ENCODE results near the gene ITSN2.
"Not testable (repeated sequence)": the region's sequence is repeated elsewhere in the genome, so short reads cannot be mapped to it uniquely, and the experiment has no call there.

The ITSN2 gene

GRCh38 chr2:24365051-24365450, 4.7 kb upstream of the ITSN2 start:
- no peak for DNase-seq (ENCODE audit: low read depth in 1 of 2, low spot score in 1 of 2)

GRCh38 chr2:24363301-24363700, 3.0 kb upstream of the ITSN2 start:
- DNase-seq (ENCODE audit: low read depth in 1 of 2, low spot score in 1 of 2) = no peak

DNA sequence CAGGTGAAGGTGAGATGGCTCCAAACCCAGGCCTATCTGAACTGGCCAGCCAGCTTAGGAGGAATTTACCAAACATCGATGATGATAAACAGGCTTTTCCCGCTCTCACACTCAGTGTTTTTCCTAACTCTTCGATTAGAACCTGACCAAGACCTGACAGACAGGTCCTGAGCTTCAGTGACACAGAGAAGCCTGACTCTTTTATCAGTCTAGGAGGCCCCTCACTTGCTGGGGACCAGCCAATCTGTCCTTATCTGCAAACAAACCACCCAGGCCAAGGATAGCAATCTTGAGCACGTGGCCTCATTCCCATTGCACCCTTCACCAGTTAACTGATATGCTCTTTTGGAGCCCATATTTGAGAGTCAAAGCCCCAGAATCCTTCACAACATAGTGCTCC, 1.9 kb upstream of the ITSN2 start:
- no peak for DNase-seq (ENCODE audit: low read depth in 1 of 2, low spot score in 1 of 2)

GRCh38 chr2:24360963-24361330, 611 bp upstream of the ITSN2 start:
- no peak for DNase-seq (ENCODE audit: low read depth in 1 of 2, low spot score in 1 of 2)

DNA sequence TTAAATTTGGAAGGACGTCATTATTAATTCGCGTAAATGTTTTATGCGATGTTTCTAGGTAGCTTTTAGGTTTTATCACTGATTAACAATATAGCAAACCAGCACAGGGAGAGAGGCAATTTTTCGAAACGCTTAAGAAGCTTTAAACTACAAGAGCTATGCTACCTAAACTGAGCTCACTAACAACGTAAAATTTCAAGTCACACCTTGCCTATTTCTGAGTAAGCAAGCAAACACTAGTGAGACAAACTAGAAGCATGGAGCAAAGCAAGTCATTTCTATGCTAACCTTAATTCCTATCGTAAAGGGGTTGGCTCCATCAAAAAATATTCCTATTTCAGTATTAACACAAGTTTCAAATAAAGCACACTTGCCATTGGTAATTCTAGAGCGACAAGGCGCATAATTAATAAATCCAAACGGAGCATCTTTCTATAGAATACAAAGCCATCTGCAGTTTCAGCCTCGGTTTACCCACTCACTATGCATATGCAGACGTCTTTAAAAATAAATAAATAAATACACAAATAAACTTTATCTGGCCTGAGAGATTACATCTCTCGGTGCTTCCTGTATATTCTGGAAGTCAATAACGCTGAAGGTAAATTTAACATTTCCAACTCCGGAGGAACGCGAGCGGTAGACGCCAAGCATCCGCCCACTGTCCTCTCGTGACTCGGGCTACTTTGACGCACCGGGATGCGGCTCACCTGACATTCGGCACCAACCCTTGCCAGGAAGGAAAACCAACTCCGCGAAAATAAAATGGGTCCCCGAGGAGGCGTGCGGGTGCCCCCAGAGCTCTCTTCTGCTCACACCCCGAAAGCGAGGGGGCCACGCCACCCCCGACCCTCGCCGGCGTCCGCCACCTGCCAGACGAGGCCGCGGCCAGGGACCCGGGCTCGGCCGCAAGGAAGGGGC, 947 bp downstream of the ITSN2 start:
- peak; percentile 17 to 18 for DNase-seq (ENCODE audit: low read depth in 1 of 2, low spot score in 1 of 2)

DNA sequence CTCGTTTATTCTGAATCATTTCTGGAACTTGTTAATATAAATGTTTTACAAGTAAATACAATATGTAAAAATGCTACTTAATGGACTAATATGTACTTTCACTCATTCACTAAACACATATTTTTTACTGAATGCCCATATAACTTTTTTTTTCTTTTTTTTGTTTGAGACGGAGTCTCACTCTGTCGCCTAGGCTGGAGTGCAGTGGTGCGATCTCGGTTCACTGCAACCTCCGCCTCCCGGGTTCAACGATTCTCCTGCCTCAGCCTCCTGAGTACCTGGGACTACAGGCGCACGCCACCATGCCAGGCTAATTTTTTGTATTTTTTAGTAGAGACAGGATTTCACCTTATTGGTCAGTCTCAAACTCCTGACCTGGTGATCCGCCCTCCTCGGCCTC, 2.6 kb downstream of the ITSN2 start:
- not testable (repeated sequence) for DNase-seq (ENCODE audit: low read depth in 1 of 2, low spot score in 1 of 2)

- not testable (repeated sequence) for DNase-seq (ENCODE audit: low read depth in 1 of 2, low spot score in 1 of 2)
Observed at GRCh38 chr2:24357115-24357514, 3.2 kb downstream of the ITSN2 start.

- no peak for DNase-seq (ENCODE audit: low read depth in 1 of 2, low spot score in 1 of 2)
Observed at GRCh38 chr2:24354957-24355356, 5.4 kb downstream of the ITSN2 start.

DNA sequence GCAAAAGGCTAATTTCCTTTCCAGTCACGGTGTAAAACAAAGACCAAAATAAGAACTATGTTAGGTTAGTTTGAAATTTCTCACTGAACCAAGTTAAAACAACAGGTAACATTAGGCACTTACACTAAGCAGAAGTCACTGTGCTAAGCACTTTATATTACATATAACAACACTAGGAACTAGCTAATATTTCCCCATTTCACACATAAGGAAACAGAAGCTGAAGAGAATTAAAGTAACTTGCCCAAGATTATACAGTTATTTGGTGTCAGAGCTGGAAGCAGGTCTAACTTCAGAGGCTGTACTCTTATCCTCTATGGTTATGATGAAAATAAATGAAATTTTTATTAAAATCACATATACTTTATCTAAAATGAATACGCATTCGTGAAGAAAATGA, 5.9 kb downstream of the ITSN2 start:
- no peak for DNase-seq (ENCODE audit: low read depth in 1 of 2, low spot score in 1 of 2)

DNA sequence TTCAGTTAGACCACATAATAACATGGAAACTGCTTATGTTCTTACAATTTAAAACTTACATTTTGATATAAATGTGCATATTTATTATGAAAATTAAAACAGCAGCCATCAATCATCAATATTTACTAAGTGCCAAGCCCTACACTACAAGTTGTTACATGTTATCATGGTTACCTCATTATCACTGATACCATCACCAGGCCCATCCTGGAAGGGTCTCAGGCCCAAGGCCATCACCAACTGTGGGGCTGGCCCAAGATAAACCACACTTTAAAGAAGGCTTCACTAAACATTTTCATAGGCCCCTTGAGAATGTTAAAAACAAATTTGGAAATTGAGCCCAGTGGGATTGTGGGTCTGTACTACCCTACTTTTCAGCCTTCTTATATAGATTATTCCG, 6.4 kb downstream of the ITSN2 start:
- no peak for DNase-seq (ENCODE audit: low read depth in 1 of 2, low spot score in 1 of 2)

DNA sequence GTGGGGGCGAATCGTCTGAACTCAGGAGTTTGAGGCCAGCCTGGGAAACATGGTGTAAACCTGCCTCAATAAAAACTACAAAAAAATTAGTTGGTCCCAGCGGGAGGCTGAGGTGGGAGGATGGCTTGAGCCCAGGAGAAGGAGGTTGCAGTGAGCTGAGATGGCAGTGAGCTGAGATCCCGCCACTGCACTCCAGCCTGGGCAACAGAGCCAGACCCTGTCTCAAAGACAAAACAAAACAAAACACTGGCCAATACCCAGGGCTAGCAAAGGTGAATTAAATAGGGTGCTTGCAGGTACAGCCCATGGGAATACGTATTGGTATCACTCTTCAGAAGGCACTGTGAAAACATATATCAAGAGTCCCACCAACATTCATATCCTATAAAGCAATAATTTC, 7.0 kb downstream of the ITSN2 start:
- DNase-seq (ENCODE audit: low read depth in 1 of 2, low spot score in 1 of 2) = no peak

- DNase-seq (ENCODE audit: low read depth in 1 of 2, low spot score in 1 of 2) = no peak
Observed at GRCh38 chr2:24352664-24353063, 7.7 kb downstream of the ITSN2 start.

DNA sequence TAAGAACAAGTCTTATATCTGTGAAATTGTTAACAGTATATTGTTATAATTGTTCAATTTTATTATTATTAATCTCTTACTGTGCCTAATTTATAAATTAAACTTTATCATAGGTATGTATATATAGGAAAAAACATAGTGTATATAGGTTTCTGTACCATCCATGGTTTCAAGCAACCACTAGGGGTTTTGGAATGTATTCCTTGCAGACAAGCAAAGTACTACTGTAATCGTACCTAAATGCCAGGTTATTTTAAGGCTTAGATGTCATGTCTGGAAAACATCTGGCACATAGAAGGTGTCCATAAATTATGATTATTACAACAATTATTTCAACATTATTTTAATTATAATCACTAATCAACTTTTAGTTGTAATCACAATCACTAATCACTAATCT, 8.4 kb downstream of the ITSN2 start:
- no peak for DNase-seq (ENCODE audit: low read depth in 1 of 2, low spot score in 1 of 2)

GRCh38 chr2:24351627-24351938, 8.8 kb downstream of the ITSN2 start:
- DNase-seq (ENCODE audit: low read depth in 1 of 2, low spot score in 1 of 2) = no peak

DNA sequence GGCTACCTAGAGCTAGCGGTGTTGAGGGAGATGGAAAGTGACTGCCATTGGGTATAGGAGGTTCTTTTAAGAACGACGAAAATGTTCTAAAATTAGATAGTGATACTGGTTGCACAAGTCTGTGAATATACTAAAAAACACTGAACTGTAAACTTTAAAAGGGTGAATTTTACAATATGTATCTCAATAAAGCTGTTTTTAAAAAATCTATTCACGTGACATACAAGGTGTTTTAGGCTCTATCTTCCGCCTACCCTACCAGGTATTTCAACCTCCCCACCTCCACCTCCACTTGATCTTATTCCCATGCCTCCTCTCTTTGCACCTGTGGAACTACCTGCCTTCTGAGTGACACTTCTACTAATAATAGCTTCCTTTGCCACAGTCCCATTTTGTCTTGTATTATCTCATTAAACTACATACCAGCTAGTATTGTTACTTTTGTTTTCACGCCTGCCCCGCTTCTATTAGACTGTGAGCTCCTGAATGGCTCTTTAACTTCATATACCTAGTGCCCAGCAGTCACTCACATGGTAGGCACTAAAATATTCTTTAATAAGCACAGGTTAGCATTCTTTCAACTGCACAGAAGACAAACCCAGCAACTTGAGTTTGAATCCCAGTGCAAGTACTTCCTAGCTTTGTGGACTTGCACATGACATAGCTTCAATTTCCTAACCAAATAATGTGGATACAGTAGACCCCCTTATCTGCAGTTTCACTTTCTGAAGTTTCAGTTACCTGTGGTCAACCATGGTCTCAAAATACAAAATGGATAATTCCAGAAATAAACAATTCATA, 9.3 kb downstream of the ITSN2 start:
- DNase-seq (ENCODE audit: low read depth in 1 of 2, low spot score in 1 of 2) = no peak

DNA sequence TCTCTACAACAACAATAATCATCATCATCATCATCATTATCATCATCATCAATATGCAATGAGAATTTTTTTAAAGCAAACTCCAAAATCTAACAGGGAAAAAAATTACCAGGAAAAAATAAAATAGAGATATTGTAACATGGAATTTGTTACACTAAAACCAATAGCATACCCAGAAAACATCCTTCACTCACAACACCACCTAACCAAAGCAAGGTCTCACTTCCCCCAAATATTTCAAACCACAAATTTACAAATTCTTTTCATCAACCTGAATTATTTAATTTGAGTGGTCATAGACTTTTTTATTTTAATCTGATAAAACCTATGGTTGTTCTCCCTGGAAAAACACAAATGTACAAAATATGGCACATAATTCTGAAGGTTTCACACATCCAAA, 11.2 kb downstream of the ITSN2 start:
- no peak for DNase-seq (ENCODE audit: low read depth in 1 of 2, low spot score in 1 of 2)

DNA sequence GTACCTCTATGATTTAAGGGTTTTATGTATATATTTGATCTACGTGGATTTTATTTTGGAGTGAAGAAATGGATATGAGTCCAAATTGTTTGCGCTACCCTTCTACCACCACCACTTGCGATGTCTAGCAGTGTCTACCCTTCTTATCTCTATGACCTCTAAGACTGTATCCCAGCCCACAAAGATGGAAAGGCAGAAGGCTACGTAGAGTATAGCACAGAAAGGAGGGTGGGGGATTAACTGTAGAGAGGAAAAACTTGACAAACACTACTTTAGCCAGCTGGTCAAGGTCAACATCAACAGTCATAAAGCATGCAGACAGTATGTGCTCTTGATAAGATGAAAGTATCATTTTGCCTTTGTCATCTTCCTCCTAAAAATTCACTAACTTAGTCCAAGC, 14.4 kb downstream of the ITSN2 start:
- no peak for DNase-seq (ENCODE audit: low read depth in 1 of 2, low spot score in 1 of 2)

DNA sequence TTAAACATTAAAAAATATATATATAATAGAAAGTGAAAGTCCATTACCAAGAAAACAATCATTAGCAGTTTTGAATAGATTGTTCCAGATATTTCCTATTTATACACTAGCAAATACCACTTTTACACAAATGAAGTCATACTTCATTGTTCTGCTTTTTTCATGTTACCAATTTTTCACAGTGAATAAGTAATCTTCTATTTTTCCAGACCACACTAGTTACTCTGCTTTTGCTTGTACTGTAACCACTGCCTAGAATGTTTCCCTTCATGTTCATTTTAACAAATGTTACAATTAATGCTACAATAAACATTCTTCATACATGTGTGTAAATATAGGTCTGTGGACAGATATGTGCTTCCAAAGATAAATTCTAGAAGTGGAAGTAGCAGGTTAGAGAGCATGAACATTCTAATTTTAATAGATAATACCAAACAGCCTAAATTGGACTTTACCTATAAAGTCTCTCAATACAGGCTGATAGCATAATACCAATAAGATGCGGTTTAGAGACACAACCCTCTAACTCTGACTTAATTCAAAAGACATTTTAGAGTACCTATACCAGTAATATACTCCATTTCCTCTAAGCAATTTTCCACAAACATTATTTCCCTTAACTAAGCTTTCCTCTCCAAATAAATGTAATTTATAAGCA, 17.0 kb downstream of the ITSN2 start:
- DNase-seq (ENCODE audit: low read depth in 1 of 2, low spot score in 1 of 2) = no peak

GRCh38 chr2:24342110-24342910, 18.0 kb downstream of the ITSN2 start:
- DNase-seq (ENCODE audit: low read depth in 1 of 2, low spot score in 1 of 2) = no peak

- no peak for DNase-seq (ENCODE audit: low read depth in 1 of 2, low spot score in 1 of 2)
Observed at GRCh38 chr2:24339856-24340262, 20.5 kb downstream of the ITSN2 start.

GRCh38 chr2:24339098-24339497, 21.2 kb downstream of the ITSN2 start:
- DNase-seq (ENCODE audit: low read depth in 1 of 2, low spot score in 1 of 2) = not testable (repeated sequence)

Data from activated T-helper 1 cell treated with anti-CD3 and anti-CD28 coated beads, Interleukin-2, amount 50 U/mL, for 16 hours (primary cell).